Endothelial cell of umbilical vein (primary cell): ENCODE results near the gene CHST11. TPM values are rescaled to one million over a fixed set of nuclear protein-coding genes. Genes with fewer than 3 reads are reported as not detected.

Experiments used
- BruUV-seq: library from RNA; stranded (reverse); fragments of 400-500 nt; replicated peaks from 2 replicates; lab custom pipeline; 2021; lab: Mats Ljungman, UMichigan
- CTCF ChIA-PET: fragments of 300-600, 350-600 bp; sonication (Branson Sonifier 250); formaldehyde crosslinking; loops from one replicate; lab custom pipeline; 2021; ENCODE audit warnings: antibody characterized with exemption, inconsistent platforms; lab: Charles Lee
- POLR2A ChIA-PET: fragments of 300-600, 350-600 bp; sonication (Branson Sonifier 250); formaldehyde crosslinking; loops from one replicate; lab custom pipeline; 2021; ENCODE audit warnings: antibody characterized with exemption, inconsistent platforms; lab: Charles Lee
- DNase-seq: peaks from one replicate; pipeline ENCODE4 v3.0.0-alpha.2; 2011; ENCODE audit warnings: low read depth, low spot score
- FAIRE-seq: peaks from 2 replicates; lab custom pipeline; 2011; peaks lifted over from hg19 to GRCh38; lab: Jason Lieb, UNC
- H2AFZ ChIP-seq: 2 replicates; pipeline ENCODE4 v1.6.0; 2012; ENCODE audit warnings: low read depth, low read length, control low read depth, inconsistent platforms
- H3K27ac ChIP-seq: 2 replicates; pipeline ENCODE4 v1.5.1; 2011; ENCODE audit warnings: low read depth, mild to moderate bottlenecking, control low read depth, low read length, moderate library complexity; ENCODE audit not compliant: insufficient read depth
- H3K27me3 ChIP-seq, 2 experiments: 2 replicates each; pipeline versions ENCODE4 v1.6.0 to v1.6.1; 2011; ENCODE audit warnings: low read length in 2 of 2, mixed read lengths in 1 of 2; ENCODE audit not compliant: control insufficient read depth in 2 of 2, insufficient read depth in 2 of 2
- H3K36me3 ChIP-seq, 2 experiments: 2 replicates in 1 of 2; 3 replicates in 1 of 2; pipeline ENCODE4 v1.5.1; 2011; ENCODE audit warnings: low read length in 2 of 2, mild to moderate bottlenecking in 1 of 2, moderate library complexity in 1 of 2; ENCODE audit not compliant: control insufficient read depth in 2 of 2, insufficient read depth in 2 of 2; ENCODE audit errors: extremely low read depth in 1 of 2
- H3K4me1 ChIP-seq: 3 replicates; pipeline ENCODE4 v1.5.1; 2011; ENCODE audit warnings: mild to moderate bottlenecking, low read length; ENCODE audit not compliant: control insufficient read depth, insufficient read depth; ENCODE audit errors: extremely low read depth
- H3K4me2 ChIP-seq: 2 replicates; pipeline ENCODE4 v1.6.1; 2011; ENCODE audit warnings: low read length, control low read depth, mixed read lengths; ENCODE audit not compliant: insufficient read depth
- H3K4me3 ChIP-seq, 3 experiments: fragments of 200-600 bp in 1 of 3; sonication (generic), shearing (Covaris generic) in 1 of 3; replicated peaks in 1 of 3; 2 replicates each; pipeline ENCODE4 v1.5.1; 2011 to 2016; ENCODE audit warnings: control low read depth in 3 of 3, low read length in 3 of 3, mild to moderate bottlenecking in 2 of 3, inconsistent platforms in 1 of 3, low read depth in 1 of 3, moderate library complexity in 1 of 3; ENCODE audit not compliant: insufficient read depth in 1 of 3
- H3K79me2 ChIP-seq: 2 replicates; pipeline ENCODE4 v1.6.0; 2012; ENCODE audit warnings: low read length, inconsistent platforms; ENCODE audit not compliant: control insufficient read depth, insufficient read depth
- H3K9ac ChIP-seq: replicated peaks from 2 replicates; pipeline ENCODE3; 2011; ENCODE audit warnings: low read length, control low read depth; ENCODE audit not compliant: insufficient read depth; ENCODE audit errors: extremely low read depth
- H3K9me1 ChIP-seq: replicated peaks from 3 replicates; pipeline ENCODE4 v1.6.0; 2011; ENCODE audit warnings: mild to moderate bottlenecking, low read length; ENCODE audit not compliant: control insufficient read depth, insufficient read depth; ENCODE audit errors: extremely low read depth
- H3K9me3 ChIP-seq: replicated peaks from 2 replicates; pipeline ENCODE4 v1.5.1; 2012; ENCODE audit warnings: low read length, inconsistent platforms; ENCODE audit not compliant: control insufficient read depth, insufficient read depth
- H4K20me1 ChIP-seq: replicated peaks from 2 replicates; pipeline ENCODE3; 2011; ENCODE audit warnings: mild to moderate bottlenecking, low read length; ENCODE audit not compliant: control insufficient read depth, insufficient read depth; ENCODE audit errors: extremely low read depth
- EZH2 ChIP-seq: IDR thresholded peaks from 2 replicates; pipeline ENCODE4 v1.6.1; 2012; ENCODE audit warnings: borderline replicate concordance, low read depth, mild to moderate bottlenecking, moderate library complexity, low read length, inconsistent platforms; ENCODE audit not compliant: severe bottlenecking
- FOS ChIP-seq: IDR thresholded peaks from 2 replicates; pipeline ENCODE4 v1.6.1; 2011; ENCODE audit warnings: mild to moderate bottlenecking, low read length, moderate library complexity, borderline replicate concordance; ENCODE audit not compliant: insufficient read depth
- GATA2 ChIP-seq: IDR thresholded peaks from 2 replicates; pipeline ENCODE4 v1.7.0; 2011; ENCODE audit warnings: low read depth, mild to moderate bottlenecking, moderate library complexity, mixed read lengths, low read length; ENCODE audit not compliant: insufficient read length, insufficient read depth
- JUN ChIP-seq: IDR thresholded peaks from 2 replicates; pipeline ENCODE4 v1.6.1; 2011; ENCODE audit warnings: borderline replicate concordance, low read depth; ENCODE audit not compliant: insufficient read length, insufficient read depth
- MYC ChIP-seq: IDR thresholded peaks from one replicate; pipeline ENCODE4 v1.6.1; 2011; ENCODE audit warnings: mild to moderate bottlenecking, low read depth, low read length
- POLR2A ChIP-seq: IDR thresholded peaks from 2 replicates; pipeline ENCODE4 v1.6.1; 2012; ENCODE audit warnings: low read depth, mild to moderate bottlenecking, control low read depth, low read length
- POLR2AphosphoS5 ChIP-seq: IDR thresholded peaks from 2 replicates; pipeline ENCODE4 v1.6.1; 2012; ENCODE audit warnings: low read depth, mild to moderate bottlenecking, control low read depth, low read length, moderate library complexity; ENCODE audit not compliant: insufficient read depth
- dilution Hi-C: fragments of 300-500 bp; cut with MboI; formaldehyde crosslinking; loops from one replicate; pipeline ENCODE4 v1.15.0; 2019; ENCODE audit warnings: low sequenced_read_pairs; ENCODE audit not compliant: extremely low pct_ligation_motif_present
- intact Hi-C: fragments of 100-400 bp; cut with micrococcal nuclease; formaldehyde crosslinking; loops from one replicate; pipeline ENCODE4 v1.10.0; 2022
- polyA plus RNA-seq, 4 experiments: library from polyadenylated mRNA; depleted of rRNA in 3 of 4; stranded (reverse) in 3 of 4; unstranded in 1 of 4; fragments of >200 nt; gene quantifications; 2 replicates each; pipeline versions ENCODE4 v1.2.1 to v1.2.3, GENCODE V29; 2011 to 2012; ENCODE audit warnings: missing spikeins in 1 of 4
- total RNA-seq: library from RNA; stranded (reverse); gene quantifications from 2 replicates; pipeline ENCODE4 v1.2.3, GENCODE V29; 2021
- TF ChIP-seq, protein P1 (sequence below): IDR thresholded peaks from 2 replicates; pipeline ENCODE4 v1.6.1; 2011; ENCODE audit not compliant: insufficient read depth, insufficient read length
- TF ChIP-seq, protein P2 (sequence below), 2 donors: IDR thresholded peaks; 1 replicate in 1 of 2; 2 replicates in 1 of 2; pipeline ENCODE4 v1.5.1; 2011; ENCODE audit warnings: low read length in 2 of 2, mild to moderate bottlenecking in 2 of 2, moderate library complexity in 2 of 2, control low read depth in 1 of 2, inconsistent platforms in 1 of 2, low read depth in 1 of 2; ENCODE audit not compliant: insufficient read depth in 1 of 2; ENCODE audit errors: extremely low read depth in 1 of 2

Gene CHST11
- total and polyA plus RNA-seq, 2 donors (not counting 3 experiments of a cell fraction or from before 2014, with no cell fraction given): 19.7 to 20.9 TPM

DNA sequence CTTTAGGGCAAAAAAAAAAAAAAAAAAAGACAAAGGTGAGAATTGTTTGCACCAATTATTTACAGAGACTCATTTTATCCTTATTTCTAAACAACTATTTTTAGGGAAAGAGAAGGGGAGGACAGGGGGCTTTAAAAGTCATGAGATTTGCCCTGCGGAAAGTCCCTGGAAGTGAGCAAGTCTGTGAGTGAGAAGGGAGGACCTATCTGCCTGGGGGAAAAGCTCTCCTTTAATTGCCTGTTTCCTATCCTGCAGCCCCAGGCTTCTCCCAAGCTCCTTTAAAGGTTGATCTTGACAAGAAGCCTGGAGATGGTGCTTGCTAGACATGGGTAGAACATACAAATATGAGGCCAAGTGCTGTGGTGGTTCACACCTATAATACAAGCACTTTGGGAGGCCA lies 8.3 kb upstream of the CHST11 start:
- FAIRE-seq (no peak), DNase-seq (peak; percentile 9)
- Histone ChIP-seq H2AFZ (no peak overlapping the region), H4K20me1 (no peaks in the 10 kb centered on the region), H3K4me2 (no peak overlapping the region), H3K4me1 (no peaks in the 10 kb centered on the region), H3K36me3 (no peaks in the 10 kb centered on the region), H3K27me3 (peaks cover 0 to under 1% of the 10 kb centered on the region in 2 experiments), H3K79me2 (no peaks in the 10 kb centered on the region), H3K9me3 (no peaks in the 10 kb centered on the region), H3K9me1 (no peaks in the 10 kb centered on the region), H3K4me3 (no peak overlapping the region), H3K27ac (no peak overlapping the region), H3K9ac (no peak overlapping the region)
- TF ChIP-seq POLR2AphosphoS5 (no peak), POLR2A (no peak), JUN (no peak), FOS (no peak), EZH2 (no peak), GATA2 (no peak), MYC (no peak)
- TF ChIP-seq, protein P1, sequence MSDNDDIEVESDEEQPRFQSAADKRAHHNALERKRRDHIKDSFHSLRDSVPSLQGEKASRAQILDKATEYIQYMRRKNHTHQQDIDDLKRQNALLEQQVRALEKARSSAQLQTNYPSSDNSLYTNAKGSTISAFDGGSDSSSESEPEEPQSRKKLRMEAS: no peak
- TF ChIP-seq, protein P2, sequence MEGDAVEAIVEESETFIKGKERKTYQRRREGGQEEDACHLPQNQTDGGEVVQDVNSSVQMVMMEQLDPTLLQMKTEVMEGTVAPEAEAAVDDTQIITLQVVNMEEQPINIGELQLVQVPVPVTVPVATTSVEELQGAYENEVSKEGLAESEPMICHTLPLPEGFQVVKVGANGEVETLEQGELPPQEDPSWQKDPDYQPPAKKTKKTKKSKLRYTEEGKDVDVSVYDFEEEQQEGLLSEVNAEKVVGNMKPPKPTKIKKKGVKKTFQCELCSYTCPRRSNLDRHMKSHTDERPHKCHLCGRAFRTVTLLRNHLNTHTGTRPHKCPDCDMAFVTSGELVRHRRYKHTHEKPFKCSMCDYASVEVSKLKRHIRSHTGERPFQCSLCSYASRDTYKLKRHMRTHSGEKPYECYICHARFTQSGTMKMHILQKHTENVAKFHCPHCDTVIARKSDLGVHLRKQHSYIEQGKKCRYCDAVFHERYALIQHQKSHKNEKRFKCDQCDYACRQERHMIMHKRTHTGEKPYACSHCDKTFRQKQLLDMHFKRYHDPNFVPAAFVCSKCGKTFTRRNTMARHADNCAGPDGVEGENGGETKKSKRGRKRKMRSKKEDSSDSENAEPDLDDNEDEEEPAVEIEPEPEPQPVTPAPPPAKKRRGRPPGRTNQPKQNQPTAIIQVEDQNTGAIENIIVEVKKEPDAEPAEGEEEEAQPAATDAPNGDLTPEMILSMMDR (IDR thresholded peaks at IDR 0.05; ENCODE audit: extremely low read depth in 1 of 2, insufficient read depth in 1 of 2, low read depth in 1 of 2, low read length in 2 of 2): no peak
- CTCF ChIA-PET: interaction anchor here (1.7 to 2.4 kb wide), 2 partner anchors 9 to 67 kb away, joined by 5 to 14 read pairs; no protein-coding TSS in a partner anchor
- POLR2A ChIA-PET: no interaction called here
- BruUV-seq: no TSS peak
- intact Hi-C loops: no loop called here
- dilution Hi-C loops: no loop called here
